Dermis microvascular lymphatic vessel endothelial cell (primary cell): ENCODE results near the gene SASH1. TPM values are rescaled to one million over a fixed set of nuclear protein-coding genes. Genes with fewer than 3 reads are reported as not detected.

Experiments
- DNase-seq, 2 donors: peaks; one replicate each; pipeline versions ENCODE4 v3.0.0 to v3.0.0-alpha.2; 2010; ENCODE audit warnings: low read depth in 2 of 2
- total RNA-seq: library from RNA; depleted of rRNA; stranded (reverse); fragments of >200 nt; gene quantifications from 2 replicates; pipeline ENCODE4 v1.2.1, GENCODE V29; 2014

Gene SASH1
- total RNA-seq, 1 donor from 2014 or later = 49.3 TPM

GRCh38 chr6:148431413-148431812 lies 88.8 kb downstream of the SASH1 start:
- no peak for DNase-seq

DNA sequence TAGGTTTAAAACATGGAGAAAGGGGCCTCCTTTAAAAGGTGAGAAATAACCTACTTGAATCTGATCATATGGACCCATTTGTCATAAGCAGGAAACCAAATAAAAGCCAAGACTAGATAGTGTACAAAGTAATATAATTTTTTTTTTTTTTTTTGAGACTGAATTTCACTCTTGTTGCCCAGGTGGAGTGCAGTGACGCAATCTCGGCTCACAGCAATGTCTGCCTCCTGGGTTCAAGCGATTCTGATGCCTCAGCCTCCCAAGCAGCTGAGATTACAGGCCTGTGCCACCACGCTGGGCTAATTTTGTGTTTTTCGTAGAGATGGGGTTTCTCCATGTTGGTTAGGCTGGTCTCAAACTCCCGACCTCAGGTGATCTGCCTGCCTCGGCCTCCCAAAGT lies 89.2 kb downstream of the SASH1 start:
- no peak for DNase-seq

DNA sequence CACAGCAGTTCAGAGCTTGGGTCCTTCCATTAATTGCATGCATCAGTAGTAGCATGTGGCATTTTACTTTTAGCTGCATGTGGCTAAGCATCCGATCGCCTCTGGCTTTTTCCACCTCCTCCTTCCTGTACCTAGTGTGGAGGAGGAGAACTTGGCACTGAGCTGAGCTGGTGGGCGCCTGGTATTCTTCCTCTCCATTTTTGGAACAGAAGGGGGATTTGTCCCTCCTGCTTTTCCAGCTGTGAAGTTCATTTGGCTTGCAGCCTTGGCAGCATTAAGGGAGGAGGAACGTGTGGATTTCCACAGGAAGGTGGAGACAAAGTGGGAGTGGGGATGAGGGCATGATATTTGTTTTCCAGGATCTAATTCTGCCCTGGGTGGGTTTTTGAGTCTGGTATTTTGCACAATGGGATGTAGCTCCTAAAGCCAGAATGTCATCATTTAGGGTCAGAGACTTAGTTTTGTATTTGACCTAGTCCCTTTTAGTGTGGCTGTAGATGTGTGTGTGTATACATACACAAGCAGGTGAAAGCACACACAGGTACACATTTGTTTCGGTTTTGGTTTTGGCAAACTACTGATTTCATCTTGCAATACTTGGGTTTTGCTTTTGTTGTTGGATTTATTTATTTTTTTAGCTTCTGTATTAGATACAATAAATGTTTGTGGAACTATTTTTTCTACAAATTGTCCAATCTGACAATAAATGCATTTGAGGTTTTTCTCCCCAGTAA lies 90.0 kb downstream of the SASH1 start:
- DNase-seq = peak; percentile 92 to 98

DNA sequence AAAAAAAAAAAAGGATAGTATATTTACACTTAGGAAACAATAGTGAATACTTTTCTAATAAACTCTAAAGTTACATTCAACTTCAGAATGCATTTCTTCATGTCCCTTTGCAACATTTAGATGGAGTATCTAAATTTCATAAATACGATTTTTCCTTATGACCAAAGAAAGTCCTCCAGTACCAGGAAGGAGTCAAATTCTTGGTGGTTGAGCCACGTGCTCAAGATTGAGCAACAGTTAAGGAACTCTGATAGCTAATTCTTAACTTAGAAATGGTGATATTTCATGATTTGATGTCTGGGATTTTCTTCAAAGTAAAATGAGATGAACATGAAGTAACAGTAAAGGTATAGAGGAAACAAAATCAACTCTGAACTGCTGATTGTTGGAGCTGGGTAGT lies 92.7 kb downstream of the SASH1 start:
- no peak for DNase-seq

- no peak for DNase-seq
Observed at GRCh38 chr6:148436466-148436865, 93.8 kb downstream of the SASH1 start.

DNA sequence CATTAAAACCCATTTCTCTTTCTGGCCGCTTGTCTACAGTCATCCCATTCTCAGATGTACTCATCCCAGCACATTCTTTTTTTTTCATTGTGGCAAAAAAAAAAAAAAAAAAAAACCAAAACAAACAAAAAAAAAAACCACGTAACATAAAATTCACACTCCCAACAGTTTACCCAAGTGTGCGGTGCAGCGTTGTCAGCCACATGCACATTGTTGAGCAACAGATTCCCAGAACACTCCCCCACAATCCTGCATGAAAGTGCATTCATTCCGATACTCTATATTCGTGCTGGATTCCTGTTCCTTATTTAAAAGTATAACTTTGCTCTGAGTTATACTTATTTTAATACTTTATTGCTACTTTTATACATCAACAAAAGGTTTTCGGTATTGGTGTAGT lies 96.0 kb downstream of the SASH1 start:
- DNase-seq = no peak

- DNase-seq = no peak
Observed at GRCh38 chr6:148440016-148440415, 97.4 kb downstream of the SASH1 start.

- peak; percentile 88 to 91 for DNase-seq
Observed at GRCh38 chr6:148440877-148441453, 98.3 kb downstream of the SASH1 start.

DNA sequence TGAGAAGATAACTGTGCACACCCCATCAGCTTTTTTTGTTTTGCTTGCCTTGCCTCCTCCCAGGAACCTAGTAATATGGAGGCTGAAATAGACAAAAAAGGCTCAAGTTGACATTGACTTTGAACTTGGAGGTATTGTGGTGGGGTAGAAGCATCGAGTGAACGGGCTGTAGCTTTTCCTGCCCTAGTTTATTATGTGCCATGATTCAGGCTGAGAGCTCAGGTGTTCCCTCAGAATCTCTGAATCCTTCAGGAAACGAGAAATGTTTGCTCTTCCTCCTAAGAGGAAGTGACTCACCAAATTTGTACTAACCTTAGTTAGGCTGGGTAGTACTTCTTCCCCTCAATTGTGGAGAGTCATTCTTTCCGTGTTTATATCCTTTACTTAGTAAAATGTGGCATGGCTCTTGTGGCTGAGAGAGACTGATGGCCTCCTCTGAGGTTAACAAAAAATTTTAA lies 98.8 kb downstream of the SASH1 start:
- DNase-seq = peak; percentile 89 to 97

DNA sequence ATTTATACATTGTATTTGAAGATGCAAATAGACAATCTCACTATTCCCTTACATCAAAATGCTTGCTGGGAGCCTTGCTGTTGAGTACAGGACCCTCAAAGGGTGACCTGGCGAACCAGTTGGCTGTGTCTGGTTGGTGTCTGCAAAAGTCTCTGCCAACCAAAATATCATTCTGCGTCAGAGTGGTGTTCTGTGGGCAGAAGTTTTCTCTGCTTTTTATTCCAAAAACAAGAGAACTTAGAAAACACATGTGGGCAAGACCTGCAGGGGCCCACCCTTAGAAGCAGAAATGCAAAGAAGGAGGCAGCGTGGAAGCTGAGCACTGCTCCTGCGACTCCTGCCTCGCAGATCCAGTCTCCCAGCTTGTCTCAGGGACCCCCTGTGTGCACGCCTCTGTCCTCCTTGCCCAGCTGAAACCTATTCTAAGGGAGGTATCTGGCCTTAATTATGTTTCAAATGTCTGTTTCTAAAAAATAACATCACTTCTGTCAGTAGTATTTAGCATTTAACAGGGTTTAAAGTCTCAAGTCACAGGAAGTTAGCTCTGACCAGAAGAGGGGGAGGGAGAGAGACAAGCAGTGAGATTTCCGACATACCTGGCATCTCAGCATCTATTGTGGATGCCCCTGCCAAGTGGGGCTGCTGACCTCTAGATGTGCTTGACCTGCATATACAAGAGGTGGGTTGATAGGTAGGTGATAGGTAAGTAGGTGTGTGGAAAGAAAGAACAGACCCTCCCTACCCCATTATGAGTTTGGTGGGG lies 101.3 kb downstream of the SASH1 start:
- DNase-seq = no peak

GRCh38 chr6:148445116-148445515 lies 102.5 kb downstream of the SASH1 start:
- DNase-seq = no peak

GRCh38 chr6:148445620-148446019 lies 103.0 kb downstream of the SASH1 start:
- peak in 1 of 2 donors; percentile 86 for DNase-seq

DNA sequence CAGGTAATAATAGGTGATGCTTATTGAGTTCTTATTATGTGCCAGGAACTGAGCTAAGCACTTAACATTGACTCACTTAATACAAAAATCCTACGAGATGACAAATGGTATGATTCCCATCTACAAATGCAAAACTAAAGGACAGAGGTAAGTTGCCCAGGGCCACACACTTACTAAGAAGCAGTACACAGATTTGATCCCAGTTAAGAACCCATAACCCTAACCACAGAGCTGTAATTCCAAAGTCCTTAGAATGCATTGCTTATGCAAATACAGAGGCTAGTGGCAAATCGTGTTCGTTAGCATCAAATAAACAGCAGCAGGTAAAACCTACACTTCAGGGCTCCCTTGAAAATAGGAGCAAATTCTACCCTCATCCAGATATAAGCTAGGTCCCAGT lies 104.0 kb downstream of the SASH1 start:
- no peak for DNase-seq

DNA sequence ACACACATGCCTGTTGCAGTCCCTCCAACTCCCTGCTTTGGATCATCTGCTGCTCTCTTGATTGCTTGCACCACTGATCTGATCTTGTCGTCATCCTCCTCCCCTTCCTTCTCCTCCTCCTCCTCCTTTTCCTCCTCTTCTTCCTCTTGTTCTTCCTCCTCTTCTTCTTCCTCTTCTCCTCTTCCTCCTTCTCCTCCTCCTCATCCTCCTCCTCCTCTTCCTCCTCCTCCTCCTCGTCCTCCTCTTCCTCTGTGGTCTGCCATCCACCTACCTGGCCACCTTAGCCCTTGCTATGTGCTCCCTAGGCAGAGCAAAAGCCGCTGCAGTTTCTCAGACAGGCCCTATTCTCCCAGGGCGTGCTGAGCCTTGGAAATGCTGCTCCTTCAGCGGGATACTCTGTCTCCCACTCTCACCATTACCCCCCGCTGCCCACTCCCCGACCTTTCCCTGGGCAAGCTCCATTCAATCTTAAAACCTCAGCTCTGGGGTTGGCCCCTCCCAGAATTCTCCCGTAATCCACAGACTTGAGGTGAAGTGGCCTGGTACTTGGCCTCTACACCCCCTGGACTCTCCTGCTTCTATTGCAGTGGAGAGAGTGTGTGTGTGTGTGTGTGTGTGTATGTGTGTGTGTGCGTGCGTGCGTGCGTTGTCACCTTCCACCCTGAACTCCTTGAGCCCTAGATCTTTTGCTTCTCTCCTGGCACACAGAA lies 105.0 kb downstream of the SASH1 start:
- no peak for DNase-seq

DNA sequence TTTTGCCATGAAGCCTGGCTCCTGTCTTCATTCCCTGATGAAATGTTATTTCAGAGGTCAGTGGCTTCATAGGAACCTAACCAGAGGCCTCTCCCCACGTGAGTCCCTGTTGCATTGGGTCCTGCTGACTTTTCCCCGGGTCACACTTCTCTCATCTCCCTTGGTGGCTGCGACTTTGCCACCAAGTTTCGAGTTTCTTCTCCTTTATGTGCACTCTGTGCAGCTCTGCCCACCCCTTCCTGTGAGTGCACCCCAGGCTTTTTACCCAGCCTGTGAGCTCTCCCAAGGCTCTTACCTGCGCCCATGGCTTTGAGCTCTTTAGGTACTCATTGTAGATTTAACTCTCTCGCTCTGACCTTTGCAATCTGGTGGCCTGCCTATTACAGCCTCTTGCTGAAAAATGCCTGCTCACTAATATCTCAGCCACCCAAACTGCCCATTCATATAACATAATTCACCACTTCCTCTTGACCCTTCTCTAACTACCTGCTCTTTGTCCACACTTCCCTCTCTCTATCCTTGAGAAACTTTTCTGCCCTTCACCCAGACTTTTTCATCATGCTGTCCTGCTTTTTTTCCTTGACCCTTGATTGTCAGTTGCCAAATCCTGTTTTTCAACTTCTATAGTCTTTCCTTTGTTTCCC lies 105.9 kb downstream of the SASH1 start:
- DNase-seq = no peak

DNA sequence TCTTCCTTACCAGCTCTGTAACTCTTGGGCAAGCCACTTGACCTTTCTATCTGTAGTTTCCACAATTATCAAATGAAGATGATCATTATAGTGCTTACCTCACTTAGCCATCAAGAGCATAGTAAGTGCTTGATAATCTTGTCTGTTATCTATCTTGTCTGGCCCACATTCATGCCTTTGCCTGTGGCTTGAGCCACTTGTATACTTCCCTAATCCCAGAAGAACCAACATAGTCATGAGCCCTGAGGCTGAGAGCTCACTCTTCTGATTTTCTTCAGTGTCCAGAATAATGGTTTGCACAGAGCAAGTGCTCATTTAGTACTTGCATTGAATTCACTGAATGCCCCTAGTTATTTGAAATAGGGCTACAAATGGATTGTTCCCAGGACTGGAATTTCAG lies 108.2 kb downstream of the SASH1 start:
- DNase-seq = no peak

DNA sequence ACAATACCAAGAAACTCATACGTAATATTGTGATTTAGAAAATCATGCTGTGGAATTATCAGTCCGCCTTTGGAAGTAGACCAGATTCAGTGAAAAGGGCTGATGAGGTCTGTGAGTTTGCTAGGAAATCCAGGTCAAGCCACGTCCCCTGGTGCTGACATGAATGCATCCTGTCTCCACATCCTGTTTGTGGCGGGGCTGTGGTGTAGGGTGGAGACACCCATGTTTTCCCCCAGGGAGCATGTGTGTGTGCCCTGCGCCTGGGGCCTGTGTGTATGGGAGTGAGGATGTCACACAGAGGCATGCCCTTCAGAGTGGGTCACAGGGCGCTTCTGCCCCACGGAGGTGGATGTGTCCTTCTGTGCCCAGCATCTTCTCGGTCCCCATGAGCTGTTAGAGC lies 109.1 kb downstream of the SASH1 start:
- peak; percentile 83 to 91 for DNase-seq

DNA sequence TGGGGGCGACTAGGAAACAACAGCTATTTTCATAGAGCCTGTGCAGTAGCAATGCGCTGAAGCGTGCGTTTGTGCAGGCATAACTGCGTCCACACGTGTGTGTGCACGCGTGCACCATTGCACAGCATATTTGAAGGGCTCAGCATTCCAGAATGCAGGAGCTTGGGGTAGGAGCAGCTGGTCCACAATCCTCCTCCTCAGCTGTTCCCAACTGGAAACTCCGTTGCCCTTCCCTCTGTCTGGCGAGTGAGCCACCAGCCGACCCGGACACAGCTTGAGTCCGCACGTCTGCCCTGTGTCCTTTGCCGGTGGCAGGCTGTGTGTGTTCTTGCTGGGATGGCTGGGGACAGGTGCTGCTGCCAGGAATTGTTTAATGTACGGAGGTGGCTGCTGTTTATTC lies 110.2 kb downstream of the SASH1 start:
- DNase-seq = peak in 1 of 2 donors; percentile 27

- DNase-seq = no peak
Observed at GRCh38 chr6:148453906-148454305, 111.3 kb downstream of the SASH1 start.

DNA sequence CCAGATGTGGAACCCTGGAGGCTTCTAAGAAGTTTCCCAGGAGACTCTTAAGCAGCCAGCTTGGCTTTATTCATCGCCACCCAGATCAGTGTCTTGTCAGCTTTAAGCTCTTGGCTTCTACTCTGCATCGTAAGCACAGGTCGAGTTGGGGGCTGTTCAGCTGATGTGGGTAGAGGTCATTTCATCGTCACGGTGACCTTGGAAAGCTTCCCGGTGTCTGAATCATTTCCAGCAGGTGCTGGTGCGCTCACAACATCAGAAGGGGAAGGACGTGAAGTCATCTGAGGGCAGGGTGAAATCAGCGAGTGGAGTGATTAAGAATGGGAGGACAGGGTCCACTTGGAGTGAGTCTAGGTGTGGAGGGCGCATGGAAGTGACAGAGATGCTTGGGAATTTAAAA lies 112.6 kb downstream of the SASH1 start:
- peak; percentile 95 to 99 for DNase-seq
